Chondrocyte (in vitro differentiated cells): ENCODE results near the gene SORL1-AS1.

Experiments
- DNase-seq: peaks from one replicate; pipeline ENCODE4 v3.0.0; 2021; ENCODE audit warnings: mixed read lengths, low spot score
- H3K27ac Mint-ChIP-seq: one replicate; pipeline ENCODE4 v1.8.0; 2021; ENCODE audit warnings: mild to moderate bottlenecking, moderate library complexity, mixed read lengths; ENCODE audit not compliant: unreplicated experiment
- H3K27me3 Mint-ChIP-seq: 2 replicates; pipeline ENCODE4 v1.8.0; 2021; ENCODE audit warnings: low read depth, mixed read lengths
- H3K36me3 Mint-ChIP-seq: 2 replicates; pipeline ENCODE4 v1.8.0; 2021; ENCODE audit warnings: low read depth, mixed read lengths
- H3K4me1 Mint-ChIP-seq: 2 replicates; pipeline ENCODE4 v1.8.0; 2021; ENCODE audit warnings: low read depth, mild to moderate bottlenecking, mixed read lengths
- H3K4me3 Mint-ChIP-seq: one replicate; pipeline ENCODE4 v1.8.0; 2021; ENCODE audit warnings: mild to moderate bottlenecking, moderate library complexity, mixed read lengths; ENCODE audit not compliant: unreplicated experiment
- H3K9me3 Mint-ChIP-seq: 2 replicates; pipeline ENCODE4 v1.8.0; 2021; ENCODE audit warnings: low read depth, mixed read lengths
- CTCF ChIP-seq: fragments of 200-600 bp; sonication (generic); IDR thresholded peaks from 2 replicates; pipeline ENCODE4 v1.5.0; 2021; ENCODE audit warnings: antibody characterized with exemption, mild to moderate bottlenecking, moderate library complexity

SORL1-AS1 gene

GRCh38 chr11:121441521-121441920, 11.2 kb downstream of the SORL1-AS1 start:
- no peaks in the 10 kb centered on the region for H3K9me3 Mint-ChIP-seq

DNA sequence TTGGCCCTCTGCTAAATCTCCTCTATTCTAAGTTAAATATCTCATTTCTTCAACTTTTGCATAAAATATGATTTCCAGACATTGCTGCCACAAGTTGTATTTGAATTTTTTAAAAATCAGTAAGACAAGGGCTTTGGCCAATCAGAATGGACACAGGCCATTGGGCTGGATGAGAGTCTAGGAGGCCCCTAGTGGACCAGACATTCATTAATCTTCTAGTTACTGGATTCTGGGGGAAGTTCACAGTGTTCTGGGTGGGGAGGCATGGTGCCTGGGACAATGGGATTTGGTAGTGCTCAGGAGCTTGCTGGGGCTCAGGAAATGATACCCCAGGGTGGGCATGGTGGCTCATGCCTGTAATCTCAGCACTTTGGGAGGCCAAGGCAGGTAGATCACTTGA, 13.0 kb downstream of the SORL1-AS1 start:
- H3K27me3 Mint-ChIP-seq = peaks cover 33% of the 10 kb centered on the region
- no peaks in the 10 kb centered on the region for H3K36me3 Mint-ChIP-seq
- H3K4me3 Mint-ChIP-seq = no peak overlapping the region
- no peak for TF ChIP-seq CTCF
- peak overlapping the region; percentile 49 for H3K27ac Mint-ChIP-seq
- H3K9me3 Mint-ChIP-seq = no peaks in the 10 kb centered on the region
- peaks cover 13% of the 10 kb centered on the region for H3K4me1 Mint-ChIP-seq
- DNase-seq = no peak

More at GRCh38 chr11:121441521-121441920, 11.2 kb downstream of the SORL1-AS1 start:
- peaks cover 21% of the 10 kb centered on the region for H3K27me3 Mint-ChIP-seq
- no peak overlapping the region for H3K27ac Mint-ChIP-seq
- H3K4me3 Mint-ChIP-seq = no peak overlapping the region
- no peaks in the 10 kb centered on the region for H3K36me3 Mint-ChIP-seq
- TF ChIP-seq CTCF = no peak
- DNase-seq = no peak
- H3K4me1 Mint-ChIP-seq = peaks cover 24% of the 10 kb centered on the region

DNA sequence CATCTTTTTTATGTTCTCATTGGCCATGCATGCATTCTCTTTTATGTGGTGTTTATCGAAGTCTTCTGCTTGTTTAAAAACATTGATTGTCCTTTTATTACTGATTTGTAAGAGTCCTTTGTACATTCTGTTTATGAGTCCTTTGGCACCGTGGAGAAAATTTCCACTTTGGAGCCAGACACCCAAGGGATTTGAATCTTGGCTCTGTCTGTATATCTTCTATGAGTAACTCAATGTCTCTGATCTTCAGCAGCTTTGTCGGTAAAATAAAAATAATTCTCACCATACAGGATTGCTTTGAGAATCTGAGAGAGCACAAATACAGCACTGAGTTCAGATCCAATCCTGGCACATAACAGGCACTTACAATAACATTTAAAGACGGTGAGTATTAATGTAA, 13.4 kb downstream of the SORL1-AS1 start:
- Mint-ChIP-seq H3K36me3 (no peaks in the 10 kb centered on the region), H3K27ac (peak overlapping the region; percentile 49), H3K4me1 (peaks cover 13% of the 10 kb centered on the region)

DNA sequence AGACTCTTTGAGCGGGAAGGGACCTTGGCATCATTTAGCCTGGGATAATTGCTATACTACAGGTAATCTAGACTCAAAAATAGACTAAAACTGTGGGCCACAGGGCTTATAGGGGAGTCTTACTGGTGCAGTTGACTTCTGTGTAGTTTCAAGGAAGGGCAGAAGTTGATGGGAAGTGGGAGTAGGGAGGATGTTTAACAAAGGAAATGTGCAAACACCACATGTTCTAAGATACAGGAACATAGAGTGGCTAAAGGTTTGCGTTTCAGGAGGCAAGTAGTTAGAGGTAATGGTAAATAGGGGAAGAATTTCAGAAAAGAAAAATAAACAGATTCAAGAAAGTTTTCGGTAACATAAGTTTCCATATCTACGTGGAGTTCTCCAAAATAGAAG, 15.1 kb downstream of the SORL1-AS1 start:
- H3K36me3 Mint-ChIP-seq = no peaks in the 10 kb centered on the region
- no peak for DNase-seq
- no peak overlapping the region for H3K27ac Mint-ChIP-seq
- H3K4me1 Mint-ChIP-seq = peaks cover 13% of the 10 kb centered on the region
- no peak for TF ChIP-seq CTCF
- no peaks in the 10 kb centered on the region for H3K9me3 Mint-ChIP-seq
- peaks cover 34% of the 10 kb centered on the region for H3K27me3 Mint-ChIP-seq
- no peak overlapping the region for H3K4me3 Mint-ChIP-seq

More for the DNA sequence above, 13.4 kb downstream of the SORL1-AS1 start:
- no peak for DNase-seq
- H3K4me3 Mint-ChIP-seq = no peak overlapping the region
- TF ChIP-seq CTCF = no peak
- H3K27me3 Mint-ChIP-seq = peaks cover 34% of the 10 kb centered on the region
- no peaks in the 10 kb centered on the region for H3K9me3 Mint-ChIP-seq

- Mint-ChIP-seq H3K36me3 (no peaks in the 10 kb centered on the region), H3K9me3 (no peaks in the 10 kb centered on the region), H3K27me3 (peaks cover 37% of the 10 kb centered on the region), H3K27ac (no peak overlapping the region), H3K4me3 (no peak overlapping the region), H3K4me1 (peaks cover 13% of the 10 kb centered on the region)
- TF ChIP-seq CTCF = no peak
- DNase-seq = no peak
Measured at GRCh38 chr11:121437018-121437685, 15.6 kb downstream of the SORL1-AS1 start.
